Astrocyte of the cerebellum (primary cell): ENCODE measurements around the gene TMEM218.

Source experiments
- DNase-seq: peaks from one replicate; pipeline ENCODE4 v3.0.0-alpha.2; 2011; ENCODE audit warnings: low read depth
- H3K4me3 ChIP-seq: 2 replicates; pipeline ENCODE4 v1.5.1; 2011; ENCODE audit warnings: mild to moderate bottlenecking, low read depth, low read length, moderate library complexity
- in situ Hi-C: cut with HindIII; loops from 2 replicates; pipeline ENCODE4 v1.10.0; 2017; ENCODE audit warnings: low sequenced_read_pairs
- TF ChIP-seq, protein P1 (sequence below): IDR thresholded peaks from 2 replicates; pipeline ENCODE4 v1.5.1; 2012; ENCODE audit warnings: low read length, low read depth, moderate library complexity, mild to moderate bottlenecking; ENCODE audit errors: missing control alignments

Gene TMEM218

DNA sequence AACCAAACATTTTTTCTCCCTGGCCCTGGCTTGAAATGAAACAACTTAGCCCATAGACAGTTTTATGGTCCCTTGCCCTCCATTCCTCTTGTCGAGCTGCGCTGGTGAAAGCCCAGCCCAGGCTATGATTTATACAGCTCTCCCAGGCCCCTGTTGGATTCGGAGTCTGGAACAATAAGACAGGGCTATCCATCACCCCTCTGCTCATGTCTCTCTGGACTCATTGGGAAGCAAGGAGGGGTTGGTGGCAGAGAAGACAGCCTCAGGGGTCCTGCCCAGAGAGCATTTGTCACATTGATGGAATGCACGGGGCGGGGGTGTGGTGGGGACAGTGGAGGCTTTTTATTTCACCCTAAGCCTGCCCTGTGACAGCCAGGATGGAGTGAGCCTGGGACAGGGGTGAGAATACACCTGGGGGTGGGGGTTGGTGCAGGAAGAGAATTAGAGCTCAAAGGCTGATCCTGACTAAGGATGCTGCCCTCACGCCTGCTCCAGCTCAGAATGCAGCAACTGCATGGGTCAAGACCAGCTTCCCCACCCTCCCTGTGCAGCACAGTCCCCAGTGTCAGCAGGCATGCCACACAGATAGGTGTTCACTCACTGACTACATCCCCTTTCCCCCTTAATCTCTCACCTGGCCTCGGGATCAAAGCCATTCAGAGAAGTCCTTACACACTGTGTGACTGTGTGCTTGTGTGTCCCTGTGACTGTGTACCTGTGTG, 43.1 kb upstream of the TMEM218 start:
- in situ Hi-C loops, result no loop called here
- TF ChIP-seq, protein P1, sequence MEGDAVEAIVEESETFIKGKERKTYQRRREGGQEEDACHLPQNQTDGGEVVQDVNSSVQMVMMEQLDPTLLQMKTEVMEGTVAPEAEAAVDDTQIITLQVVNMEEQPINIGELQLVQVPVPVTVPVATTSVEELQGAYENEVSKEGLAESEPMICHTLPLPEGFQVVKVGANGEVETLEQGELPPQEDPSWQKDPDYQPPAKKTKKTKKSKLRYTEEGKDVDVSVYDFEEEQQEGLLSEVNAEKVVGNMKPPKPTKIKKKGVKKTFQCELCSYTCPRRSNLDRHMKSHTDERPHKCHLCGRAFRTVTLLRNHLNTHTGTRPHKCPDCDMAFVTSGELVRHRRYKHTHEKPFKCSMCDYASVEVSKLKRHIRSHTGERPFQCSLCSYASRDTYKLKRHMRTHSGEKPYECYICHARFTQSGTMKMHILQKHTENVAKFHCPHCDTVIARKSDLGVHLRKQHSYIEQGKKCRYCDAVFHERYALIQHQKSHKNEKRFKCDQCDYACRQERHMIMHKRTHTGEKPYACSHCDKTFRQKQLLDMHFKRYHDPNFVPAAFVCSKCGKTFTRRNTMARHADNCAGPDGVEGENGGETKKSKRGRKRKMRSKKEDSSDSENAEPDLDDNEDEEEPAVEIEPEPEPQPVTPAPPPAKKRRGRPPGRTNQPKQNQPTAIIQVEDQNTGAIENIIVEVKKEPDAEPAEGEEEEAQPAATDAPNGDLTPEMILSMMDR, result no peak

DNA sequence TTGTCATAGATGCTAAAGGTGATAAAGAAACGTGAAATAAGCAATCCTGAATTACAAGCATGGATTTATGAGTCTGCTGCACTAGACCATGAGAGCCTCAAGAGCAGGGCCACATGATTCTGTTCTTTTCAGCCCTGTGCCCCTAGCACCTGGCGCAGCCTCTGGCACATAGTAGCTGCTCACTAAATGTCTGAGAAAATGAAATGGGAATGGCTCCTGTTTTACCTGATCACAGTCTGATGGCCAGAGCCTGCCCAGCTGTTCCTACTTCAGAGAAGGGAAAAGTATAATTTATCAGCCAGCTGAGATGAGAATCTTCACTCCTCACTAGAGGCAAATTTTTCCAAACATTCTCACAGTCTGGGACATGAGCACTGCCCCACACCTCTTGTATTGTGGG, 42.4 kb upstream of the TMEM218 start:
- H3K4me3 ChIP-seq, result no peak overlapping the region
- TF ChIP-seq, protein P1, result no peak
- in situ Hi-C loops, result no loop called here
- DNase-seq, result no peak

More for the DNA sequence above, 43.1 kb upstream of the TMEM218 start:
- H3K4me3 ChIP-seq, result no peak overlapping the region
- no peak for DNase-seq

DNA sequence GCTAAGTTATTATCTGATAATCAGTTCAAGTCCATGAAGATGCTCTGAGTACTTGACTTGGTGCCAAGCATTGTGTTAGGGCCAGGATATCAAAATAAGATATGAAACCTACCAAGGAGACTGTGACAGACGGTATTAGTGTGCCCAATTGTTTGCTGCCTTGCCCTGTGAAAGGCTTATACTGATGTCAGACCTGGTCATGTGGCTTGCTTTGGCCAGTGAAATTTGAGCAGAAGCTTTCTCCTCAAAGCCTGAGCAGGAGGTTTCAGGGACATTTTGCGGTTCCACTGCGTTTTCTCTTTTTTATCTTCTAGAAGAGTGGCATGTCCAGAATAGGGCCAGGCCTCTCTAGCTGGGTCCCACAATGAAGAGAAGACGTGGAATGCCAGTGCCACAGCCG, 37.3 kb upstream of the TMEM218 start:
- H3K4me3 ChIP-seq, result no peak overlapping the region
- in situ Hi-C loops, result no loop called here
- TF ChIP-seq, protein P1, result no peak
- DNase-seq, result no peak

DNA sequence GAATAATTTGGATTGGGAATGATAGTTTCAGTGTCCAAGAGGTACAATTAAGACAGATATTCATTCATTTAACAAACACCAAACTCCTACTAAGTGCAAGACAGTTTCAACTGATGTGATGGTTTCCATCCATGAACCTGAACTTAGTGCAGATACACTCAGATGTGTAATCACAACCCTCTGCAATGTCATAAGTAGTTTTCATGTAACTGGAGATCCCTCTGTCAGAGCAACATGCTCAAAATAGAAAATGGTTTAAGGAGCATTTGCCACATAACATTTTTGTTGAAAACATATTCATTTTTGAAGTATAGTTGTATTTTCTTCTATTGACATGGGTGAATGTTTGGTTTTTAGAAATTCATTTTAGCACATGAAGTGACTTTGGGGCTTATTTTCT, 36.6 kb upstream of the TMEM218 start:
- DNase-seq, result no peak
- H3K4me3 ChIP-seq, result no peak overlapping the region
- TF ChIP-seq, protein P1, result no peak
- in situ Hi-C loops, result no loop called here

DNA sequence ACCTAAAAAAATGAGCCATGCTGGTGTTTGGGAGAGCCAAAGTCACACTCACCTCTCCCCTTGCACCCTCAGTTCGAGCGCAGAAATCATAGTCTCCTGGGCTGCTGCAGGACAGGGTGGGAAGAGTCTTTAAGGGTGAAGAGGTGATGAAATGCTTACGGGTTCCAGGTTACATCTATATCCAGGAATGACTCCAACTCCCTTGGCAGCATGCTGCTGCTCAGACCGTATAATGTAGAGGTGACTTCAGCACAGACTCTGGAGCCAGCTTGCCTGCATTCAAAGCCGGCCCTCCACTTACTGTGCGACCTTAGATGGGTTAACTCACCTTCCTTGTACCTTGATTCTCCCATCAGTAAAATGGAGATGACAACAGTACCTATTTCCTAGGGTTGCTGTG, 35.9 kb upstream of the TMEM218 start:
- DNase-seq, result no peak
- in situ Hi-C loops, result no loop called here
- no peak overlapping the region for H3K4me3 ChIP-seq
- TF ChIP-seq, protein P1, result no peak

DNA sequence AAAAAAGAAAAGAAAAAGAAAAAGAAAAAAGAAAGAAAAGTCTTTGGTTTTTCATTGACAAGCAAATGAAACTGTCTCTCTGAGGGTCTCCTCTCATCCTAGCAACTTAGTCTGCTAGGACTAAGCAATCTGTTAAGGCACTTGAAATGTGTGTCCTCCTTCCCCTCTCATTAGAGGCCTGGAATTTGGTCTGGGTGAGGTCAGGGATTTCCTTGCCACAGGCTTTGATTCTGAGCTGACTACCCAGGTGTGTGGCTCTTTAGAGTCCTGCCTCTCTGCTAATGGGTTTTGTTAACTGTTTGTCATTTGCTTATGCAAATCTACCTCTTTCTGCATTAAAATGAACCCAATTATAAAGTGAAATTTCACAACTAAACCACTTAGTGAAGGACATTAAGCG, 34.8 kb upstream of the TMEM218 start:
- H3K4me3 ChIP-seq, result no peak overlapping the region
- in situ Hi-C loops, result no loop called here
- TF ChIP-seq, protein P1, result no peak
- DNase-seq, result no peak
